HepG2 (cell line): ENCODE measurements around the gene CPOX. TPM values are rescaled to one million over a fixed set of nuclear protein-coding genes. Genes with fewer than 3 reads are reported as not detected.

ENCODE experiments used
- ATAC-seq: fragments of 200-7000 bp; cut with Tn5 transposase; 3 replicates; pipeline ENCODE4 v1.9.1; 2020; ENCODE audit warnings: mild to moderate bottlenecking, moderate library complexity
- BruUV-seq: library from RNA; stranded (reverse); fragments of 400-500 nt; replicated peaks from 2 replicates; lab custom pipeline; 2021; lab: Mats Ljungman, UMichigan
- CTCF ChIA-PET: fragments of 300-600 bp; formaldehyde crosslinking; extraction: SDS; loops from one replicate; lab custom pipeline; 2021; ENCODE audit warnings: low total read pairs, inconsistent platforms, low intra/inter-chr PET ratio; lab: Yijun Ruan, JAX
- POLR2A ChIA-PET: fragments of 350-600 bp; sonication (Branson Sonifier 250); formaldehyde crosslinking; loops from one replicate; lab custom pipeline; 2020; ENCODE audit warnings: antibody characterized with exemption, inconsistent platforms; lab: Yijun Ruan, JAX
- DNase-seq: peaks from one replicate; pipeline ENCODE4 v3.0.0-alpha.2; 2015; ENCODE audit warnings: low spot score
- FAIRE-seq: peaks from 3 replicates; lab custom pipeline; 2011; peaks lifted over from hg19 to GRCh38; lab: Jason Lieb, UNC
- H2AFZ ChIP-seq: one replicate; pipeline ENCODE4 v1.6.1; 2011; ENCODE audit warnings: low read length, inconsistent platforms
- H3K27ac ChIP-seq: fragments of 300-600 bp; 3 replicates; pipeline ENCODE4 v1.8.0; 2011; ENCODE audit warnings: mixed run types, mild to moderate bottlenecking, mixed read lengths, low read length, inconsistent platforms; ENCODE audit not compliant: insufficient read depth; ENCODE audit errors: extremely low read length
- H3K27me3 ChIP-seq, 2 experiments: fragments of 200-600 bp in 1 of 2; 2 replicates in 1 of 2; 3 replicates in 1 of 2; pipeline versions ENCODE4 v1.6.0 to v1.8.0; 2011; ENCODE audit warnings: low read length in 2 of 2, mild to moderate bottlenecking in 2 of 2, moderate library complexity in 2 of 2, inconsistent platforms in 1 of 2; ENCODE audit not compliant: insufficient read depth in 2 of 2, control insufficient read depth in 1 of 2
- H3K36me3 ChIP-seq, 2 experiments: fragments of 200-600 bp in 1 of 2; replicated peaks in 1 of 2; 2 replicates in 1 of 2; 3 replicates in 1 of 2; pipeline versions ENCODE4 v1.5.1 to v1.8.0; 2011; ENCODE audit warnings: low read length in 2 of 2, inconsistent platforms in 1 of 2; ENCODE audit not compliant: insufficient read depth in 2 of 2, control insufficient read depth in 1 of 2
- H3K4me1 ChIP-seq: 2 replicates; pipeline ENCODE4 v1.5.1; 2012; ENCODE audit warnings: low read length, inconsistent platforms; ENCODE audit not compliant: insufficient read depth
- H3K4me2 ChIP-seq: 2 replicates; pipeline ENCODE4 v1.6.0; 2011; ENCODE audit warnings: low read depth, low read length, inconsistent platforms
- H3K4me3 ChIP-seq, 3 experiments: fragments of 200-600 bp in 1 of 3; sonication (generic), shearing (Covaris generic) in 1 of 3; replicated peaks in 1 of 3; 2 replicates each; pipeline ENCODE4 v1.5.1; 2011 to 2016; ENCODE audit warnings: low read length in 3 of 3, inconsistent platforms in 2 of 3, low read depth in 2 of 3, mild to moderate bottlenecking in 2 of 3, control low read depth in 1 of 3, mixed read lengths in 1 of 3; ENCODE audit not compliant: insufficient read depth in 1 of 3
- H3K79me2 ChIP-seq: one replicate; pipeline ENCODE4 v1.6.1; 2011; ENCODE audit warnings: low read length, inconsistent platforms; ENCODE audit not compliant: insufficient read depth
- H3K9ac ChIP-seq: 2 replicates; pipeline ENCODE4 v1.6.0; 2011; ENCODE audit warnings: mild to moderate bottlenecking, low read depth, low read length, inconsistent platforms; ENCODE audit not compliant: insufficient read depth
- H3K9me3 ChIP-seq: 2 replicates; pipeline ENCODE4 v1.5.1; 2012; ENCODE audit warnings: mild to moderate bottlenecking, low read length
- H4K20me1 ChIP-seq: 2 replicates; pipeline ENCODE4 v1.6.0; 2011; ENCODE audit warnings: inconsistent platforms, mild to moderate bottlenecking, low read length, moderate library complexity; ENCODE audit not compliant: insufficient read depth
- ADNP ChIP-seq: sonication (generic); formaldehyde crosslinking; IDR thresholded peaks from 2 replicates; pipeline ENCODE4 v1.4.0; 2020; ENCODE audit warnings: missing genetic modification reagents
- CBX5 ChIP-seq: sonication (generic); formaldehyde crosslinking; IDR thresholded peaks from 2 replicates; pipeline ENCODE4 v1.4.0; 2020; ENCODE audit warnings: missing genetic modification reagents, borderline replicate concordance
- FIP1L1 ChIP-seq: fragments of 200-400 bp; formaldehyde crosslinking; IDR thresholded peaks from 2 replicates; pipeline ENCODE4 v1.6.1; 2018; ENCODE audit warnings: low read depth, mild to moderate bottlenecking, low read length, moderate library complexity, borderline replicate concordance; ENCODE audit not compliant: insufficient read depth
- MLLT10 ChIP-seq: sonication (generic); formaldehyde crosslinking; IDR thresholded peaks from 2 replicates; pipeline ENCODE4 v1.4.0; 2020; ENCODE audit warnings: missing genetic modification reagents
- PAX8 ChIP-seq: sonication (generic); formaldehyde crosslinking; IDR thresholded peaks from 2 replicates; pipeline ENCODE4 v1.8.0; 2022; ENCODE audit warnings: mild to moderate bottlenecking, missing genetic modification reagents, borderline replicate concordance
- REPIN1 ChIP-seq: sonication (generic); formaldehyde crosslinking; IDR thresholded peaks from 2 replicates; pipeline ENCODE4 v1.8.0; 2022; ENCODE audit warnings: missing genetic modification reagents, low read depth, mild to moderate bottlenecking, borderline replicate concordance
- SMAD3 ChIP-seq: sonication (generic); formaldehyde crosslinking; IDR thresholded peaks from 2 replicates; pipeline ENCODE4 v1.4.0; 2020; ENCODE audit warnings: missing genetic modification reagents
- ZFP37 ChIP-seq: sonication (generic); formaldehyde crosslinking; IDR thresholded peaks from 2 replicates; pipeline ENCODE4 v1.4.0; 2020; ENCODE audit warnings: missing genetic modification reagents, borderline replicate concordance
- ZNF547 ChIP-seq: sonication (generic); formaldehyde crosslinking; IDR thresholded peaks from 2 replicates; pipeline ENCODE4 v1.5.1; 2020; ENCODE audit warnings: mild to moderate bottlenecking, missing genetic modification reagents
- ZSCAN31 ChIP-seq: sonication (generic); formaldehyde crosslinking; IDR thresholded peaks from 2 replicates; pipeline ENCODE4 v1.5.0; 2020; ENCODE audit warnings: low read depth, mild to moderate bottlenecking, missing genetic modification reagents
- WGBS: methylation state at CpG from one replicate; pipeline ENCODE4 v1.1.6; 2017; ENCODE audit warnings: low lambda C conversion rate; 5-methylcytosine and 5-hydroxymethylcytosine counted together
- in situ Hi-C: cut with HindIII; loops from 2 replicates; pipeline ENCODE4 v1.10.0; 2017; ENCODE audit warnings: low pct_unique_long_range_greater_than_20kb; ENCODE audit not compliant: extremely low pct_ligation_motif_present
- intact Hi-C: fragments of 100-400 bp; cut with micrococcal nuclease; formaldehyde crosslinking; loops from one replicate; pipeline ENCODE4 v1.10.0; 2022; ENCODE audit not compliant: unreplicated experiment
- polyA plus RNA-seq, 8 experiments: library from polyadenylated mRNA; depleted of rRNA in 3 of 8; stranded (reverse) in 7 of 8; unstranded in 1 of 8; fragments of >200 nt; fragmentation: Illumina TruSeq in 4 of 8; extraction: Trizol in 4 of 8; gene quantifications; 2 replicates each; pipeline versions ENCODE4 v1.2.1 to v1.2.3, GENCODE V29; 2011 to 2016; ENCODE audit warnings: low read depth in 4 of 8, missing spikeins in 1 of 8, mixed read lengths in 1 of 8; ENCODE audit not compliant: insufficient read depth in 1 of 8
- total RNA-seq, 5 experiments: library from RNA; depleted of rRNA; stranded (reverse); fragments of >200 nt; fragmentation: Illumina TruSeq; extraction: Trizol; gene quantifications; 2 replicates each; pipeline ENCODE4 v1.2.3, GENCODE V29; 2016; ENCODE audit warnings: low read depth in 1 of 5
- TF ChIP-seq, protein P1 (sequence below): sonication (generic); formaldehyde crosslinking; IDR thresholded peaks from 2 replicates; pipeline ENCODE4 v1.8.0; 2022; ENCODE audit warnings: mild to moderate bottlenecking, missing genetic modification reagents, borderline replicate concordance
- TF ChIP-seq, protein P2 (sequence below): sonication (generic); formaldehyde crosslinking; IDR thresholded peaks from 2 replicates; pipeline ENCODE4 v1.4.0; 2020; ENCODE audit warnings: mild to moderate bottlenecking, missing genetic modification reagents
- TF ChIP-seq, protein P3 (sequence below): sonication (generic); formaldehyde crosslinking; IDR thresholded peaks from 2 replicates; pipeline ENCODE4 v1.5.0; 2020; ENCODE audit warnings: mild to moderate bottlenecking, missing genetic modification reagents, borderline replicate concordance
- TF ChIP-seq, protein P4 (sequence below): sonication (generic); formaldehyde crosslinking; IDR thresholded peaks from 2 replicates; pipeline ENCODE4 v1.5.0; 2020; ENCODE audit warnings: missing genetic modification reagents

Gene CPOX
- total and polyA plus RNA-seq, 2 of the 13 experiments (the other 11 are each of a cell fraction or from before 2014, with no cell fraction given) = 34.2 to 37.2 TPM

DNA sequence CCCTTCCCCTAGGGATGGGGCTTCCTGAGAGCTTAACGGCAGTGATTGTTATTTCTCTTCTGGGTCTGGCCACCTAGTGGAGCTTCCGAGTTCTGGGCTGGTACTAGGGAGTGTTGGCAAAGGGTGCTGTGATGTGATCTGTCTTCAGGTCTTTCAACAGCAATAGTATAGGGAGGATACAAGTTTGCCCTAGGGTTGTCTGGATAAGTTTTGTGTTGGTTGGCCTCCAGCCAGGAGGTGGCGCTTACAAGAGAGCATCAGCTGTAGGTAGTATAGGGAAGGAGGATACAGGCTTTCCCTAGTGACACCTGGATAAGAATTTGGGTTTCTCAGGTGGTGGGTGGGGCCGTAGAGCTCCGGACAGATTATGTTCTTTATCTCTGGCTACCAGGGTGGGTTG is 19.2 kb upstream of the CPOX start (continued):
- TF ChIP-seq REPIN1 (CRISPR knock-in tag) (no peak), ZSCAN31 (no peak), ZNF547 (CRISPR knock-in tag) (no peak), MLLT10 (no peak), PAX8 (no peak), CBX5 (CRISPR knock-in tag) (no peak), ADNP (CRISPR knock-in tag) (no peak)
- TF ChIP-seq, protein P1, sequence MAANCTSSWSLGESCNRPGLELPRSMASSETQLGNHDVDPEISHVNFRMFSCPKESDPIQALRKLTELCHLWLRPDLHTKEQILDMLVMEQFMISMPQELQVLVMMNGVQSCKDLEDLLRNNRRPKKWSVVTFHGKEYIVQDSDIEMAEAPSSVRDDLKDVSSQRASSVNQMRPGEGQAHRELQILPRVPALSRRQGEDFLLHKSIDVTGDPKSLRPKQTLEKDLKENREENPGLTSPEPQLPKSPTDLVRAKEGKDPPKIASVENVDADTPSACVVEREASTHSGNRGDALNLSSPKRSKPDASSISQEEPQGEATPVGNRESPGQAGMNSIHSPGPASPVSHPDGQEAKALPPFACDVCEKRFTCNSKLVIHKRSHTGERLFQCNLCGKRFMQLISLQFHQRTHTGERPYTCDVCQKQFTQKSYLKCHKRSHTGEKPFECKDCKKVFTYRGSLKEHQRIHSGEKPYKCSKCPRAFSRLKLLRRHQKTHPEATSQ (CRISPR knock-in tag) = no peak
- TF ChIP-seq, protein P2, sequence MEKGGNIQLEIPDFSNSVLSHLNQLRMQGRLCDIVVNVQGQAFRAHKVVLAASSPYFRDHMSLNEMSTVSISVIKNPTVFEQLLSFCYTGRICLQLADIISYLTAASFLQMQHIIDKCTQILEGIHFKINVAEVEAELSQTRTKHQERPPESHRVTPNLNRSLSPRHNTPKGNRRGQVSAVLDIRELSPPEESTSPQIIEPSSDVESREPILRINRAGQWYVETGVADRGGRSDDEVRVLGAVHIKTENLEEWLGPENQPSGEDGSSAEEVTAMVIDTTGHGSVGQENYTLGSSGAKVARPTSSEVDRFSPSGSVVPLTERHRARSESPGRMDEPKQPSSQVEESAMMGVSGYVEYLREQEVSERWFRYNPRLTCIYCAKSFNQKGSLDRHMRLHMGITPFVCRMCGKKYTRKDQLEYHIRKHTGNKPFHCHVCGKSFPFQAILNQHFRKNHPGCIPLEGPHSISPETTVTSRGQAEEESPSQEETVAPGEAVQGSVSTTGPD = no peak

DNA sequence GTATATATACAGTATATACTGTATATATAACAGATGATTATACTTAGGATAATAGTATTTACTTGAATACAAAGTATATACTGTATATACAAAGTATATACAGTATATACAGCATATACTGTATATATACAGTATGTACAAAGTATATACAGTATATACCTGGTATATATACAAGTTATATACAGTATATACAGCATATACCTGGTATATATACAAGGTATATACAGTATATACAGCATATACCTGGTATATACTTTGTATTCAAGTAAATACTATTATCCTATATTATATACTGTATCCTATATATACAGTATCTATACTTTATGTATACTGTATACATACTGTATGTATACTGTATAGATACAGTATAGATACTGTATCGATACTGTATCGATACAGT is 14.6 kb upstream of the CPOX start:
- no peaks in the 10 kb centered on the region for H3K27me3 ChIP-seq
- no TSS peak for BruUV-seq
- no peak overlapping the region for H3K4me2 ChIP-seq
- no peaks in the 10 kb centered on the region for H3K79me2 ChIP-seq
- H2AFZ ChIP-seq = no peak overlapping the region
- H3K4me3 ChIP-seq = no peak overlapping the region
- no peaks in the 10 kb centered on the region for H3K9me3 ChIP-seq
- intact Hi-C loops (no loop called here), in situ Hi-C loops (no loop called here)
- no peak overlapping the region for H3K27ac ChIP-seq
- ATAC-seq = no peak
- WGBS = 50% methylated on average over 2 of the region's 2 CpGs
- H3K4me1 ChIP-seq = 0 out of 2 replicates have a peak, but pooled peaks cover 8% of the 10 kb centered on the region
- ChIA-PET POLR2A (no interaction called here), CTCF (no interaction called here)
- H3K36me3 ChIP-seq = no peaks in the 10 kb centered on the region
- no peak overlapping the region for H3K9ac ChIP-seq
- no peak for DNase-seq
- H4K20me1 ChIP-seq = no peaks in the 10 kb centered on the region
- no peak for FAIRE-seq
- TF ChIP-seq ZFP37 (CRISPR knock-in tag) (no peak), SMAD3 (CRISPR knock-in tag) (no peak), FIP1L1 (no peak)
- TF ChIP-seq, protein P3, sequence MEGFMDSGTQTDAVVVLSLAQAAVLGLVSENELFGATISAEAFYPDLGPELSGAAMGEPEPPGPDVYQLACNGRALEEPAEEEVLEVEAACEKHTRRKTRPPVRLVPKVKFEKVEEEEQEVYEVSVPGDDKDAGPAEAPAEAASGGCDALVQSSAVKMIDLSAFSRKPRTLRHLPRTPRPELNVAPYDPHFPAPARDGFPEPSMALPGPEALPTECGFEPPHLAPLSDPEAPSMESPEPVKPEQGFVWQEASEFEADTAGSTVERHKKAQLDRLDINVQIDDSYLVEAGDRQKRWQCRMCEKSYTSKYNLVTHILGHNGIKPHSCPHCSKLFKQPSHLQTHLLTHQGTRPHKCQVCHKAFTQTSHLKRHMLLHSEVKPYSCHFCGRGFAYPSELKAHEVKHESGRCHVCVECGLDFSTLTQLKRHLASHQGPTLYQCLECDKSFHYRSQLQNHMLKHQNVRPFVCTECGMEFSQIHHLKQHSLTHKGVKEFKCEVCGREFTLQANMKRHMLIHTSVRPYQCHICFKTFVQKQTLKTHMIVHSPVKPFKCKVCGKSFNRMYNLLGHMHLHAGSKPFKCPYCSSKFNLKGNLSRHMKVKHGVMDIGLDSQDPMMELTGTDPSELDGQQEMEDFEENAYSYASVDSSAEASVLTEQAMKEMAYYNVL (CRISPR knock-in tag) = no peak
- TF ChIP-seq, protein P4, sequence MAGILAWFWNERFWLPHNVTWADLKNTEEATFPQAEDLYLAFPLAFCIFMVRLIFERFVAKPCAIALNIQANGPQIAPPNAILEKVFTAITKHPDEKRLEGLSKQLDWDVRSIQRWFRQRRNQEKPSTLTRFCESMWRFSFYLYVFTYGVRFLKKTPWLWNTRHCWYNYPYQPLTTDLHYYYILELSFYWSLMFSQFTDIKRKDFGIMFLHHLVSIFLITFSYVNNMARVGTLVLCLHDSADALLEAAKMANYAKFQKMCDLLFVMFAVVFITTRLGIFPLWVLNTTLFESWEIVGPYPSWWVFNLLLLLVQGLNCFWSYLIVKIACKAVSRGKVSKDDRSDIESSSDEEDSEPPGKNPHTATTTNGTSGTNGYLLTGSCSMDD = no peak
